HFF-Myc (cell line): ENCODE results near the gene TMEM45A.
"Not testable (repeated sequence)": the region's sequence is repeated elsewhere in the genome, so short reads cannot be mapped to it uniquely, and the experiment has no call there.

Source experiments
- DNase-seq: peaks from one replicate; pipeline ENCODE4 v3.0.0-alpha.2; 2011; ENCODE audit warnings: low read depth; ENCODE audit errors: extremely low read depth
- H3K4me3 ChIP-seq: replicated peaks from 2 replicates; pipeline ENCODE4 v1.5.1; 2011; ENCODE audit warnings: low read depth, mild to moderate bottlenecking, control low read depth, low read length
- TF ChIP-seq, protein P1 (sequence below): IDR thresholded peaks from 2 replicates; pipeline ENCODE4 v1.5.1; 2012; ENCODE audit warnings: mild to moderate bottlenecking, low read depth, low read length, control low read depth; ENCODE audit errors: missing control alignments

The TMEM45A gene, protein sequence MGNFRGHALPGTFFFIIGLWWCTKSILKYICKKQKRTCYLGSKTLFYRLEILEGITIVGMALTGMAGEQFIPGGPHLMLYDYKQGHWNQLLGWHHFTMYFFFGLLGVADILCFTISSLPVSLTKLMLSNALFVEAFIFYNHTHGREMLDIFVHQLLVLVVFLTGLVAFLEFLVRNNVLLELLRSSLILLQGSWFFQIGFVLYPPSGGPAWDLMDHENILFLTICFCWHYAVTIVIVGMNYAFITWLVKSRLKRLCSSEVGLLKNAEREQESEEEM

DNA sequence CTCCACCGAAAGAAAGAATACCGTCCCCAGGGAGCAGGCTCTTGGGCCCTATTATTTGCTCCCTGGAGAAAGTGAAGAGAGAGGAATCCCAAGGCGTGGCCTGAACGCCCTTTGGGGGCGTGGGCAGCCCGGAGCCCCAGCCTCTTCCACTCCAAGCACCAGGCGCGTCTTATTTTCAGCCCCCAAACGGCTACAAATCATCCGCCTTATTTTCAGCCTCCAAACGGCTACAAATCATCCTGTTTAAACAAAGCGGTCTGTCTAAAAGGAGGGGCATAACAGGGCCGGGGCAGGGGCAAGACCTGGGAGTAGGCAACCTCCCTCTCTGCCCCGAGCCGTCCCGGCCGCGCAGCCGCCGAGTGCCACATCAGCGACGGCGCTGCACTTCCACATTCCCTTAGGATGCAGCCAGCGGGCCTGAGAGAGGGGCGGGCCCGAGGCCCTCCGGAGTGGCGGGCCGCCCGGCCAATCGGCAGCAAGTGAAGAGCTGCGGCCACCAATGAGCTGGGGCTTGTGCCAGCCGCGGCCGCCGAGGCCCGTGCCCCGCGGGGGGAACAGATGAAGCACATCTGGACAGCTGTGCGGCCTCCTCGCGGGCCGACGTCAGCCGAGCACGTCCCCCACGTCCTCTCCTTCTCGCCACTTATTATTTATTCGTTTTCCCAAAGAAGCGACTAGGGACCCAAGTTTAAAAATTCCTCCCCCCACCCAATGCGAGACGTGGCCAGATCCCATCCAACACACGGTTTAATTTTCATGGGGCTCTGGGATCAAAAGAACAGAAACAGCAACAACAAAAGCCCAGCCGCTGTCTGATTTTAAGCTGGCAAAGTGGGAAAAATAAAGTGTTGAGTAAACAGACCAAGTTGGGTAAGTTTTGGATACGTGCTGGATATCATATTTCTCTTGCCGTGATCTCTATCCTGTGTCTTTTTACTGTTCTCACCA is at the start of gene TMEM45A:
Gene TMEM45A, plus strand, starts transcription at position 561 of the 948 bp plus-strand sequence. CDS start 62,593 bp downstream, outside the sequence.
- DNase-seq, result peak; percentile 80

DNA sequence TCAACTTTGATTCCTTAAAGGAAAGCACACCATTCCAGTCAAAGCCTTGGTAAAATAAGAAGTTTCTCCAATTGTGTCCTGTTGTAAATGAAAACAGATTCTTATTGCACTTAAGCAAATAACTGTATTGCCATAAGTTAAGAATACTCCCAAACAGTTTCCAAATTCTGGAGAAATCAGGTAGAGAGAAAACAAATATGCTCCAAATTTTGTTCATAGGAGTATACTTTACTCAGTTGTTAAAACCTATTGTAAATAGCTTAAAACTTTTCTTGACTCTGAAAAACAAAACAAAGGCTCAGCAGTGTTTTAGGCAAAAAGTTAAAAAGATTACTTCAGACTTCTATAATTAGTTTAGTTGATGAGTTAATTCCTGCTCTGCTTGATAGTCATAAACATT is 48.7 kb upstream of the TMEM45A start:
- TF ChIP-seq, protein P1, sequence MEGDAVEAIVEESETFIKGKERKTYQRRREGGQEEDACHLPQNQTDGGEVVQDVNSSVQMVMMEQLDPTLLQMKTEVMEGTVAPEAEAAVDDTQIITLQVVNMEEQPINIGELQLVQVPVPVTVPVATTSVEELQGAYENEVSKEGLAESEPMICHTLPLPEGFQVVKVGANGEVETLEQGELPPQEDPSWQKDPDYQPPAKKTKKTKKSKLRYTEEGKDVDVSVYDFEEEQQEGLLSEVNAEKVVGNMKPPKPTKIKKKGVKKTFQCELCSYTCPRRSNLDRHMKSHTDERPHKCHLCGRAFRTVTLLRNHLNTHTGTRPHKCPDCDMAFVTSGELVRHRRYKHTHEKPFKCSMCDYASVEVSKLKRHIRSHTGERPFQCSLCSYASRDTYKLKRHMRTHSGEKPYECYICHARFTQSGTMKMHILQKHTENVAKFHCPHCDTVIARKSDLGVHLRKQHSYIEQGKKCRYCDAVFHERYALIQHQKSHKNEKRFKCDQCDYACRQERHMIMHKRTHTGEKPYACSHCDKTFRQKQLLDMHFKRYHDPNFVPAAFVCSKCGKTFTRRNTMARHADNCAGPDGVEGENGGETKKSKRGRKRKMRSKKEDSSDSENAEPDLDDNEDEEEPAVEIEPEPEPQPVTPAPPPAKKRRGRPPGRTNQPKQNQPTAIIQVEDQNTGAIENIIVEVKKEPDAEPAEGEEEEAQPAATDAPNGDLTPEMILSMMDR, result no peak
- H3K4me3 ChIP-seq, result no peak overlapping the region
- no peak for DNase-seq

More for the DNA sequence above, at the start of gene TMEM45A:
- H3K4me3 ChIP-seq, result peak within 1 kb of the TSS; percentile 63
- TF ChIP-seq, protein P1, result no peak

DNA sequence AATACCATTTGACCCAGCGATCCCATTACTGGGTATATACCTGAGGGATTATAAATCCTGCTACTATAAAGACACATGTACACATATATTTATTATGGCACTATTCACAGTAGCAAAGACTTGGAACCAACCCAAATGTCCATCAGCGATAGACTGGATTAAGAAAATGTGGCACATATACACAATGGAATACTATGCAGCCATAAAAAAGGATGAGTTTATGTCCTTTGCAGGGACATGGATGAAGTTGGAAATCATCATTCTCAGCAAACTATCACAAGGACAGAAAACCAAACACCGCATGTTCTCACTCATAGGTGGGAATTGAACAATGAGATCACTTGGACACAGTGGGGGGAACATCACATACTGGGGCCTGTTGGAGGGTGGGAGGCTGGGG is 45.4 kb upstream of the TMEM45A start:
- not testable (repeated sequence) for DNase-seq

DNA sequence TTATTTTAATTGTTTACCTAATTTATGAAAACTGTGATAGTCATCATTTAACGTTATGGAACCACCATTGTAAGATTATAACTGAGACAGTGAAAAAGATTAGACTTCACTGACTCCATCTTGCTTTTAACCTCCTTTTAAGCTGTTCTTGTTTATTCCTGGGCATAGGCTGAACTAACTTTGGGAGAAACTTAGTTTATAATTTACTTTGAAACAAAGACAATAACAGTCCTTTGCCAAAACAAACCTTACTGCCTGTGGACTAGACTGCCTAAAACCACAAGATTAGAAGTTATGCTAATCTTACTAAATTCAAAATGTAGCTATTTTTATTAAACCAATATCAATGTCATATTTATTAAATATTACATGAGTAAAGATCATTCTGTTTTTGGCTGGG is 44.3 kb upstream of the TMEM45A start:
- no peak for DNase-seq
- TF ChIP-seq, protein P1, result no peak
- no peak overlapping the region for H3K4me3 ChIP-seq

More for the DNA sequence above, 45.4 kb upstream of the TMEM45A start:
- not testable (repeated sequence) for H3K4me3 ChIP-seq

DNA sequence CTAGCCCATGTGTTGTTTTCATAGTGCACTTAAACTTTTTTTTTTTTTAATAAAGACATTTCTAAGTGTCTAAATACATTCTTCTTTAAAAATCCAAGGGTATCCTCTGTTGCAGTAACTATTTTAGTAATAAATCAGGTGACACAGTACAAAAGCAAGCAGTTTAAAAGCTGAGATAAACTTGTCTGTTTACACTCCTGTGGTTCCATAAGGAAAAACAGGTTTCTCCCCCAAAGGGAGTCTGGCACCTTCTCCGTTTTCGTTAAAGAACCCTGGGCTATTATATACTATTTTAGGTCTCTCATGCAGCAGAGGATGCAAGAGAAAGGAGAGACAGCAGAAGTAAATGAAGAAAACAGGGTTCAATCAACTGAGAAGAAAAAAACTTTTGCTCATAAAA is 43.2 kb upstream of the TMEM45A start:
- DNase-seq, result no peak
- no peak overlapping the region for H3K4me3 ChIP-seq
- TF ChIP-seq, protein P1, result no peak

DNA sequence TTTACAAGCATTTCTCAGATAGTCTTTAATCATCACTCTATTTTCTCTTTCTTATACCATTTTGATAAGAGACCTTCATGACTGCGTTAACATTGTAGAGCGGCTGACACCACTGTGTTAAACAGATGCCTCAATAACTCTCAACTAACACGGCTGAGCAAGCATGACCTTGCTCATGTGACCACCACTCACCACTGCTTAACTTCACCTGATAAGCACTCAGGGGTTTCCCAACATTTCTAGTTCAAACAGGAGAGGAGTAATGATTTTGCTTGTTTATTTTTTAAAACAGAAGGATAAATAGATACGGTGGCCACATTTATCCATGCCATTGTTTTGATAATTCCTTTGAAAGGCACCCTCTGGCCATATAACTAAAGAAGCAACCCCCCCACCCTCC is 37.7 kb upstream of the TMEM45A start:
- no peak overlapping the region for H3K4me3 ChIP-seq
- DNase-seq, result no peak
- TF ChIP-seq, protein P1, result no peak
